Tibial artery (tissue), 4 donors: ENCODE measurements around the gene KLK4.

Experiments used
- DNase-seq, 2 donors: peaks; one replicate each; pipeline ENCODE4 v3.0.0-alpha.2; 2019
- H3K27ac ChIP-seq, 2 donors: fragments of 200-600 bp; sonication (generic) in 1 of 2; 1 replicate in 1 of 2; 2 replicates in 1 of 2; pipeline ENCODE4 v1.5.1; 2018 to 2019; ENCODE audit warnings: mild to moderate bottlenecking in 1 of 2
- H3K27me3 ChIP-seq, 2 donors: fragments of 200-600 bp; sonication (generic) in 1 of 2; one replicate each; pipeline versions ENCODE4 v1.5.1 to v1.6.0; 2016 to 2019
- H3K36me3 ChIP-seq, 3 donors: fragments of 200-600 bp; sonication (generic) in 2 of 3; one replicate each; pipeline ENCODE4 v1.5.1; 2016 to 2019; ENCODE audit warnings: mild to moderate bottlenecking in 2 of 3
- H3K4me1 ChIP-seq, 4 donors: fragments of 200-600 bp; sonication (generic) in 2 of 4; 1 replicate in 3 of 4; 2 replicates in 1 of 4; pipeline ENCODE4 v1.5.1; 2016 to 2019
- H3K4me3 ChIP-seq, 2 donors: fragments of 200-600 bp; sonication (generic) in 1 of 2; 1 replicate in 1 of 2; 2 replicates in 1 of 2; pipeline ENCODE4 v1.5.1; 2018 to 2019; ENCODE audit warnings: mild to moderate bottlenecking in 2 of 2
- H3K9me3 ChIP-seq, 3 donors: fragments of 200-600 bp; sonication (generic) in 1 of 3; one replicate each; pipeline ENCODE4 v1.5.1; 2016 to 2019
- intact Hi-C: fragments of 100-400 bp; cut with DNase I; formaldehyde crosslinking; loops from one replicate; pipeline ENCODE4 v1.15.0; 2023; ENCODE audit warnings: low total_unique reads
- TF ChIP-seq, protein P1 (sequence below), 2 experiments: fragments of 200-600 bp in 1 of 2; fragments of 450-650 bp in 1 of 2; IDR thresholded peaks; one replicate each; pipeline ENCODE4 v1.5.1; 2017 to 2019; ENCODE audit warnings: antibody characterized with exemption in 2 of 2, mild to moderate bottlenecking in 1 of 2, moderate library complexity in 1 of 2

KLK4 gene

DNA sequence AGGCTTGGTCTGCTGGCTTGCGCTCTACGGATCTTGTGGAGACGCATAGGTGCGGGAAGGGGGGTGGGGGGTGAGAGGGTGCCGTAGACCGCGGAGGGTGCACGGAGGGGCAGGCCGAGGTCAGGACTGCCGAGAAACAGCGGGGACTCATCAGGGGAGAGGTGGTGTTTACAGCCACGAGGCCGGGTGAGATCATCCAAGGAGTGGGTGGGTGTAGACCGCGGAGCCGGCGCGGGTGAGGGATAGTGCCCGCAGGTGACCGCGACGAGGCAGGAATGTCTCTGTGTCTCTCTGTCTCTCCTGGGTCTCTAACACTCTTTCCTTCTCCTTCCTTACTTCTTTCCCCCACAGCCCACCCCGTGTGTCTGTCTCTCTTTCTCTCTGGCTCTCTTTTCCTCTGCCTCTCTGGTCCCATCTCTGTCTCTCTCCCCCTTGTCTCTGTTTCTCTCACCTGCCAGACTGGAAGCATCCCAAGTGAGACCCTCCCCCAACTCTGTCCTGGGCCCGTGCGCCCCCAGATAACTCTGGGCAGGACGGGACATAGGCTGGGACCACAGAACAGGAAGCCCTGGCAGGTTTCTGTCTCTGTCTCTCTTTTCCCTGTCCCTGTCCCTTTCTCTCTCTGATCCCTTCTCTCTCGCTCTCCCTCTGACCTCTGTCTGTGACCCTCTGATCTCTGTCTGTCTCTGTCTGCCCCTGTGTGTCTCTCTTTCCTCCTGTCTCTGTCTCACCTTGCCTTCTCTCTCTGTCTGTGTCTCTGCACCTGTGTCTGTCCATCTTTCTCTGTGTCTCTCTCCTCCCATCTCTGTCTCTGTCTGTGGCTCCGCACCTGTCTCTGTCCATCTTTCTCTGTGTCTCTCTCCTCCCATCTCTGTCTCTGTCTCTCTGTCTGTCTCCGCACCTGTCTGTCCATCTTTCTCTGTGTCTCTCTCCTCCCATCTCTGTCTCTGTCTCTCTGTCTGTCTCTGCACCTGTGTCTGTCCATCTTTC is 1.8 kb upstream of the KLK4 start:
- H3K9me3 ChIP-seq, result no peaks in the 10 kb centered on the region
- no peak overlapping the region for H3K4me3 ChIP-seq
- TF ChIP-seq, protein P1, sequence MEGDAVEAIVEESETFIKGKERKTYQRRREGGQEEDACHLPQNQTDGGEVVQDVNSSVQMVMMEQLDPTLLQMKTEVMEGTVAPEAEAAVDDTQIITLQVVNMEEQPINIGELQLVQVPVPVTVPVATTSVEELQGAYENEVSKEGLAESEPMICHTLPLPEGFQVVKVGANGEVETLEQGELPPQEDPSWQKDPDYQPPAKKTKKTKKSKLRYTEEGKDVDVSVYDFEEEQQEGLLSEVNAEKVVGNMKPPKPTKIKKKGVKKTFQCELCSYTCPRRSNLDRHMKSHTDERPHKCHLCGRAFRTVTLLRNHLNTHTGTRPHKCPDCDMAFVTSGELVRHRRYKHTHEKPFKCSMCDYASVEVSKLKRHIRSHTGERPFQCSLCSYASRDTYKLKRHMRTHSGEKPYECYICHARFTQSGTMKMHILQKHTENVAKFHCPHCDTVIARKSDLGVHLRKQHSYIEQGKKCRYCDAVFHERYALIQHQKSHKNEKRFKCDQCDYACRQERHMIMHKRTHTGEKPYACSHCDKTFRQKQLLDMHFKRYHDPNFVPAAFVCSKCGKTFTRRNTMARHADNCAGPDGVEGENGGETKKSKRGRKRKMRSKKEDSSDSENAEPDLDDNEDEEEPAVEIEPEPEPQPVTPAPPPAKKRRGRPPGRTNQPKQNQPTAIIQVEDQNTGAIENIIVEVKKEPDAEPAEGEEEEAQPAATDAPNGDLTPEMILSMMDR (IDR thresholded peaks at IDR 0.05), result no peak
- no peaks in the 10 kb centered on the region for H3K36me3 ChIP-seq
- H3K27me3 ChIP-seq, result peaks cover 0 to 59% of the 10 kb centered on the region in 2 donors
- H3K27ac ChIP-seq, result no peak overlapping the region
- no peak for DNase-seq
- intact Hi-C loops, result no loop called here
- H3K4me1 ChIP-seq, result peaks cover 0 to 9% (median 0%) of the 10 kb centered on the region in 4 donors

DNA sequence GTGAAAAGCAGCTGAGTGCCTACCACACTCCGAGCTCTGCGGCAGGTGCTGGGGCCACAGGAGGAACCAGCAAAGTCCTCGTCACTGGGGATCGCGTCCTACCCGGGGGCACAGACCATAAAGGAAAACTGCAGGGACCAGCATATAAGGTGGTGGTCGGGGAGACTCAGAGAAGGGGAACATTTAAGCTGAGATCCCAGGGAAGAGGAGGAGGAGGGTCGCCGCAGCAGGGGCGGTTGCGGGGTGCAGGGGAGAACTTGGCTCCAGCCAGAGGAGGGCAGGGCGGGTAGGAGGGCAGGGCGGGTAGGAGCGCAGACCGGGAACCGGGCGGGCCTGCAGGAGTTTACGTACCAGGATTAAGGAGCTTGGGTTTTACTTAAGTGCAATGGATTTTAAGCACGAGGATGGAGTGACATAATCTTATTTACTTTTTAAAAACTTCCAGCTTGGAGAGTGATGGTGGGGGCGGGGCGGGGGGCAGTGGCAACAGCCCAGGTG is 956 bp upstream of the KLK4 start:
- Histone ChIP-seq H3K4me3 (no peak overlapping the region), H3K4me1 (peaks cover 0 to 9% (median 0%) of the 10 kb centered on the region in 4 donors), H3K36me3 (no peaks in the 10 kb centered on the region), H3K27me3 (peaks cover 0 to 62% of the 10 kb centered on the region in 2 donors), H3K9me3 (no peaks in the 10 kb centered on the region), H3K27ac (no peak overlapping the region)
- intact Hi-C loops, result no loop called here
- TF ChIP-seq, protein P1 (IDR thresholded peaks at IDR 0.05), result no peak
- no peak for DNase-seq

- Histone ChIP-seq H3K27me3 (peaks cover 0 to 67% of the 10 kb centered on the region in 2 donors), H3K9me3 (no peaks in the 10 kb centered on the region), H3K4me3 (no peak overlapping the region), H3K4me1 (peaks cover 0 to 9% (median 0%) of the 10 kb centered on the region in 4 donors), H3K36me3 (no peaks in the 10 kb centered on the region), H3K27ac (no peak overlapping the region)
- DNase-seq, result no peak
- TF ChIP-seq, protein P1 (IDR thresholded peaks at IDR 0.05), result no peak
- intact Hi-C loops, result no loop called here
Observed at GRCh38 chr19:50910722-50911121, 473 bp downstream of the KLK4 start.

- peaks cover 0 to 9% (median 0%) of the 10 kb centered on the region in 4 donors for H3K4me1 ChIP-seq
- no peak for DNase-seq
- TF ChIP-seq, protein P1 (IDR thresholded peaks at IDR 0.05), result no peak
- H3K27me3 ChIP-seq, result peaks cover 0 to 65% of the 10 kb centered on the region in 2 donors
- no peaks in the 10 kb centered on the region for H3K36me3 ChIP-seq
- H3K4me3 ChIP-seq, result no peak overlapping the region
- no peak overlapping the region for H3K27ac ChIP-seq
- intact Hi-C loops, result no loop called here
- H3K9me3 ChIP-seq, result no peaks in the 10 kb centered on the region
Observed at GRCh38 chr19:50909240-50910070, 1.7 kb downstream of the KLK4 start.

DNA sequence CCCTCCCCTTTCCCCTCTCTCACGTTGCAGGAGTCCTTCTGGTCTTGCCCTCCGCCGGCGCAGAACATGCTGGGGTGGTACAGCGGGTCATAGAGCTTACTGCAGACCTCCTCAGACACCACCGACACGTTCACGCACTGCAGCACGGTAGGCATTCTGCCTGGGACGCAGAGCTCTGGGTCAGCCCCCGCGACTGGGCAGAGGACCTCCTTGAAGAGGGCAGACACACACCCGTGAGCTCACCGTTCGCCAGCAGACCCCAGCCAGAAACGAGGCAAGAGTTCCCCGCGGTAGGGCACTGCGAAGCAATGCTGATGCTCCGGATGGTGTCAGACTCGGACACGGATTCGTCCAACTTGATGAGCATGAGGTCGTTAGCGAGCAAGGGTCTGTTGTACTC is 2.9 kb downstream of the KLK4 start:
- no peak overlapping the region for H3K27ac ChIP-seq
- no peaks in the 10 kb centered on the region for H3K9me3 ChIP-seq
- H3K27me3 ChIP-seq, result peaks cover 0 to 65% of the 10 kb centered on the region in 2 donors
- peaks cover 0 to 9% (median 0%) of the 10 kb centered on the region in 4 donors for H3K4me1 ChIP-seq
- no peaks in the 10 kb centered on the region for H3K36me3 ChIP-seq
- intact Hi-C loops, result no loop called here
- no peak overlapping the region for H3K4me3 ChIP-seq
- no peak for DNase-seq
- TF ChIP-seq, protein P1 (IDR thresholded peaks at IDR 0.05), result no peak
